KBM-7 (cell line): ENCODE results near the gene EHD1.

Experiments
- DNase-seq: peaks from one replicate; pipeline ENCODE4 v3.0.0-alpha.2; 2015
- in situ Hi-C: fragments of 300-500 bp; cut with MboI; formaldehyde crosslinking; loops from 2 replicates; pipeline ENCODE4 v1.14.3; 2020; ENCODE audit warnings: low sequenced_read_pairs, low pct_unique_long_range_greater_than_20kb, mixed read lengths

The EHD1 gene

GRCh38 chr11:64878494-64879243 lies at the start of gene EHD1:
Gene EHD1 (minus strand): TSS chr11:64878621. CDS start chr11:64878464, 157 bp downstream.
- in situ Hi-C loops = no loop called here
- peak; percentile 98 for DNase-seq

- in situ Hi-C loops = no loop called here
Measured at GRCh38 chr11:64926689-64927088, 48.3 kb upstream of the EHD1 start.

GRCh38 chr11:64925536-64926436 lies 47.4 kb upstream of the EHD1 start:
- in situ Hi-C loops = no loop called here
- no peak for DNase-seq

More at GRCh38 chr11:64926689-64927088, 48.3 kb upstream of the EHD1 start:
- DNase-seq = no peak

GRCh38 chr11:64924910-64925284 lies 46.5 kb upstream of the EHD1 start:
- DNase-seq = no peak
- in situ Hi-C loops = no loop called here

GRCh38 chr11:64923944-64924909 lies 45.8 kb upstream of the EHD1 start, which contains the start of gene PPP2R5B:
Gene PPP2R5B (plus strand): TSS chr11:64924689. CDS start chr11:64925735, 1,046 bp downstream.
- peak; percentile 88 for DNase-seq
- in situ Hi-C loops = no loop called here

GRCh38 chr11:64923151-64923661 lies 44.8 kb upstream of the EHD1 start:
- no peak for DNase-seq
- in situ Hi-C loops = no loop called here

GRCh38 chr11:64921384-64921783 lies 43.0 kb upstream of the EHD1 start:
- in situ Hi-C loops = no loop called here
- no peak for DNase-seq

DNA sequence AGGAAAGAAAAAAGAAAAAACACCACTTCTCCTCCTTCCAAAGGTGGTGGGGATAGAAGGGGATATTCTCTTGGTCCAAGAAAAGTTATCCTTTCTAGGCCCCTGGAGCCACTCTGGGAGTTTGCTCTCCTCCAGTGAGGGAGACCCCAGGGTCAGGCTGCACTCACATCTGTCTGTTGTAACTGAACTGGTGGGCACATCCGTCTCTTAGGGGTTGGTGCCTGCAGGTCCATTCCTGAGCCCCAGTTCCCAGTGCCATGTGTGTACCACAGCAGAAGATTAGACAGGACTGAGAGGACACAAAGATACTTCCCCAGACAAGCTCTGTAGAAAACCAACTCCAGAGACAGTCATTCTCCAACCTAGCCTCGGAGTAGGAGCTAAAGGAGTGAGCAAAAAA lies 41.7 kb upstream of the EHD1 start:
- in situ Hi-C loops = no loop called here
- no peak for DNase-seq

- DNase-seq = no peak
- in situ Hi-C loops = no loop called here
Measured at GRCh38 chr11:64919627-64920026, 41.2 kb upstream of the EHD1 start.

- peak; percentile 60 for DNase-seq
- in situ Hi-C loops = no loop called here
Measured at GRCh38 chr11:64918017-64918416, 39.6 kb upstream of the EHD1 start.

- DNase-seq = no peak
- in situ Hi-C loops = no loop called here
Measured at GRCh38 chr11:64917663-64917995, 39.2 kb upstream of the EHD1 start.

GRCh38 chr11:64916775-64917662 lies 38.6 kb upstream of the EHD1 start, which contains the start of gene ATG2A:
Gene ATG2A (minus strand): TSS chr11:64917209. CDS start chr11:64917135, 74 bp downstream.
- peak; percentile 99 for DNase-seq
- in situ Hi-C loops = no loop called here

- DNase-seq = peak; percentile 41
- in situ Hi-C loops = no loop called here
Measured at GRCh38 chr11:64916040-64916774, 37.8 kb upstream of the EHD1 start.

DNA sequence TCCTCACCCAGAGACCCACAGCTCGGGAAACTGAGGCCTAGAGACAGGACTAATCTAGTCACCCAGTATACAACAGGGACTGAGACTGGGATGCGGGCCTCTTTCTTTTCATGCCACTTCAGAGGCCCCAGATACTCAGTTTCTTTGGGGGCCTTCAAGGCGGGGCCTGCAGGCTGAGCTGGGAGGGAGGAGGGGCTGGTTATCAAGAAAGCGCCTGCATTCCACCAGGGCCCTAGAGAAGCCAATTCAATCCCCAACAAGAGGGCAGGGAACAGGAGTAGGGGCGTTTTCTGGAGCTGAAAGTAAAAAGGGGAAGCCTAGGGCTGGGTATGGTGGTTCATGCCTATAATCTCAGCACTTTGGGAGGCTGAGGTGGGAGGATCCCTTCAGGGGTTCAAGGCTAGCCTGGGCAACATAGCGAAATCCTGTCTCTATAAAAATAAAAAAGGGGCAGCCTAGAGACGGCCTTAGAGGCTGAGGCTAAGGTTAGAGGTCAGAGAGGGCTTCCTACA lies 37.0 kb upstream of the EHD1 start:
- in situ Hi-C loops = no loop called here
- DNase-seq = peak; percentile 25

DNA sequence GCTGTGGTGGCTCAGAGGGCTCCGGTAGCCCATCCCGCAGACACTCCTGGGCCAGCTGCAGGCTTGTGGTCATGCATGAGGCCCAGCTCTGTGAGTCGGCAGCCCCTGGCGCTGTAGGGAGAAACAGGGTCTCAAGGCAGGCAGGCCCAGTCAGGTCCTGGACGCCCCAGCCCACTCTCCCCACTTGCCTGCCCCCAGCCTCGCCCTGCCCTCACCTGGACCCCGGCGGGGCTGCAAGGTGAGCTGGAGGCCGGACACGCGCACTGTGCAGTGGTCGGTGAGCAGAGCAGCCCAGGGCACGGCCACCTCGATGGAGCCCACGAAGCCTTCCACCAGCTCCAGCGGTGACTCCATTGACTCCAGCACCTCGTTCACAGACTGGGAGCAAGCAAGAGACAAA lies 35.7 kb upstream of the EHD1 start:
- no peak for DNase-seq
- in situ Hi-C loops = no loop called here

DNA sequence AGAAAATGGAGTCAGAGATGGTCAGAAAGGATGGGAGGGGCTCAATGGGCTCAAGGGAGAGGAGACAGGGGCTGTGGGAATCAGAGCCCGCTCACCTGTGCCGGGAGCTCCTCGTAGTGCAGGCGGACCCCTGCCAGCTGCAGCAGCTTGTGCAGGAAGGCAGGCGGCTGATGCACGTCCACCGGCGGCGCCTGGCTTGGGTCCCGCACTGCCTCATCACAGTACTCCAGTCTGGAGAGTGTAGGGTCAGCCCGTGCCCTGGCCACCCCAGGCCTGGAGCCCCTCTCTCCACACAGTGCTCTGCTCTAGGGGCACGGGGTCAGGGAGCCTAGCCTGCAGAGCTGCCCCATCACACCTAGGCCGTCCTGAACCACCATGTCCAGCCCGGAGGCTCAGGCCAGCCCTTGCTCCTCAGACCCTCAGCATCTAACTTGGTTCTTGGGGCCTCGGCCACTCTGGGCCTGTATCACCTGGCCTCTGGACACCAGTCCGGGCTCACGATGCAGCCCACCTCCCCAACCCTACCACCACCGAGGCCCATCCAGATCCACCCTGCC lies 34.8 kb upstream of the EHD1 start:
- DNase-seq = no peak
- in situ Hi-C loops = no loop called here

GRCh38 chr11:64911689-64912088 lies 33.3 kb upstream of the EHD1 start:
- in situ Hi-C loops = no loop called here
- no peak for DNase-seq
